ENCODE results near the gene TXNRD1. TPM values are rescaled to one million over a fixed set of nuclear protein-coding genes. Genes with fewer than 3 reads are reported as not detected.
"Not testable (repeated sequence)": the region's sequence is repeated elsewhere in the genome, so short reads cannot be mapped to it uniquely, and the experiment has no call there.

Gene TXNRD1
- total RNA-seq, 3 donors from 2014 or later, result 76.0 to 117 (median 77.5) TPM

- DNase-seq (no peak), ATAC-seq (no peak)
- H3K9me3 ChIP-seq, result no peaks in the 10 kb centered on the region
- H3K36me3 ChIP-seq (ENCODE audit: low read depth), result peaks cover 10% of the 10 kb centered on the region
- no peaks in the 10 kb centered on the region for H3K4me1 ChIP-seq (ENCODE audit: low read depth)
- intact Hi-C loops (cut with DNase I, micrococcal nuclease), result no loop called here
- no peak overlapping the region for H3K4me3 ChIP-seq
- no peak for TF ChIP-seq CTCF (IDR thresholded peaks at IDR 0.05)
Observed at GRCh38 chr12:104329707-104330532, 114.3 kb downstream of the TXNRD1 start.

GRCh38 chr12:104331376-104331775 is 115.8 kb downstream of the TXNRD1 start:
- intact Hi-C loops (cut with DNase I, micrococcal nuclease), result no loop called here

GRCh38 chr12:104332273-104332672 is 116.7 kb downstream of the TXNRD1 start:
- DNase-seq; intact Hi-C loops (cut with DNase I, micrococcal nuclease); H3K4me3 ChIP-seq; H3K36me3 ChIP-seq (ENCODE audit: low read depth); H3K4me1 ChIP-seq (ENCODE audit: low read depth); H3K9me3 ChIP-seq; ATAC-seq: not testable (repeated sequence)

More at GRCh38 chr12:104331376-104331775, 115.8 kb downstream of the TXNRD1 start:
- Histone ChIP-seq H3K9me3 (no peaks in the 10 kb centered on the region), H3K4me3 (no peak overlapping the region), H3K36me3 (ENCODE audit: low read depth) (peaks cover 10% of the 10 kb centered on the region), H3K4me1 (ENCODE audit: low read depth) (no peaks in the 10 kb centered on the region)
- DNase-seq, result no peak
- TF ChIP-seq CTCF (IDR thresholded peaks at IDR 0.05), result no peak
- ATAC-seq, result no peak

- Histone ChIP-seq H3K4me3 (no peak overlapping the region), H3K4me1 (ENCODE audit: low read depth) (no peaks in the 10 kb centered on the region), H3K9me3 (no peaks in the 10 kb centered on the region), H3K36me3 (ENCODE audit: low read depth) (no peaks in the 10 kb centered on the region)
- intact Hi-C loops (cut with DNase I, micrococcal nuclease), result no loop called here
- DNase-seq (no peak), ATAC-seq (no peak)
- TF ChIP-seq CTCF (IDR thresholded peaks at IDR 0.05), result no peak
Observed at GRCh38 chr12:104333692-104334255, 118.2 kb downstream of the TXNRD1 start.

GRCh38 chr12:104334581-104334980 is 119.0 kb downstream of the TXNRD1 start:
- H3K36me3 ChIP-seq (ENCODE audit: low read depth), result peaks cover 5% of the 10 kb centered on the region
- intact Hi-C loops (cut with DNase I, micrococcal nuclease), result no loop called here
- H3K4me3 ChIP-seq, result no peak overlapping the region
- no peak for TF ChIP-seq CTCF (IDR thresholded peaks at IDR 0.05)
- DNase-seq, result no peak
- ATAC-seq, result no peak
- H3K4me1 ChIP-seq (ENCODE audit: low read depth), result no peaks in the 10 kb centered on the region
- no peaks in the 10 kb centered on the region for H3K9me3 ChIP-seq

GRCh38 chr12:104336115-104336514 is 120.5 kb downstream of the TXNRD1 start:
- Histone ChIP-seq H3K36me3 (ENCODE audit: low read depth) (peaks cover 5% of the 10 kb centered on the region), H3K9me3 (no peaks in the 10 kb centered on the region), H3K4me1 (ENCODE audit: low read depth) (no peaks in the 10 kb centered on the region), H3K4me3 (no peak overlapping the region)
- ATAC-seq (no peak), DNase-seq (no peak)
- no peak for TF ChIP-seq CTCF (IDR thresholded peaks at IDR 0.05)
- intact Hi-C loops (cut with DNase I, micrococcal nuclease), result no loop called here

Data from mucosa of descending colon (tissue), 3 donors.